HepG2 (cell line): ENCODE results near the gene ADAMTSL3. TPM values are rescaled to one million over a fixed set of nuclear protein-coding genes. Genes with fewer than 3 reads are reported as not detected.

Experiments used
- BORCS8-MEF2B ChIP-seq: sonication (generic); formaldehyde crosslinking; IDR thresholded peaks from 2 replicates; pipeline ENCODE4 v1.8.0; 2022; ENCODE audit warnings: mild to moderate bottlenecking, missing genetic modification reagents
- FOSL1 ChIP-seq: sonication (generic); formaldehyde crosslinking; IDR thresholded peaks from 2 replicates; pipeline ENCODE4 v1.9.0; 2021; ENCODE audit warnings: missing genetic modification reagents, borderline replicate concordance
- FOXA3 ChIP-seq: IDR thresholded peaks from 2 replicates; pipeline ENCODE4 v1.6.1; 2016; ENCODE audit warnings: missing genetic modification reagents, missing compliant biosample characterization
- GZF1 ChIP-seq: sonication (generic); formaldehyde crosslinking; IDR thresholded peaks from 2 replicates; pipeline ENCODE4 v1.5.1; 2020; ENCODE audit warnings: mild to moderate bottlenecking, missing genetic modification reagents
- HNF4A ChIP-seq: sonication (generic); formaldehyde crosslinking; IDR thresholded peaks from 2 replicates; pipeline ENCODE4 v1.4.0; 2020; ENCODE audit warnings: missing genetic modification reagents
- KDM1A ChIP-seq: IDR thresholded peaks from 2 replicates; pipeline ENCODE4 v1.6.1; 2016; ENCODE audit warnings: missing compliant biosample characterization
- NFE2 ChIP-seq: sonication (generic); formaldehyde crosslinking; IDR thresholded peaks from 2 replicates; pipeline ENCODE4 v1.4.0; 2020; ENCODE audit warnings: missing genetic modification reagents
- RXRB ChIP-seq: IDR thresholded peaks from 2 replicates; pipeline ENCODE4 v1.6.1; 2016; ENCODE audit warnings: borderline replicate concordance, missing genetic modification reagents, missing compliant biosample characterization
- SAP130 ChIP-seq: IDR thresholded peaks from 2 replicates; pipeline ENCODE4 v1.6.1; 2016; ENCODE audit warnings: low read depth
- SOX13 ChIP-seq, 3 experiments: fragments of 450-650 bp in 1 of 3; sonication (generic) in 1 of 3; formaldehyde crosslinking in 1 of 3; IDR thresholded peaks in 2 of 3; conservative IDR thresholded peaks in 1 of 3; 2 replicates each; pipeline versions ENCODE4 v1.5.0 to v1.6.1; 2016 to 2020; ENCODE audit warnings: antibody characterized with exemption in 1 of 3, mild to moderate bottlenecking in 1 of 3, missing compliant biosample characterization in 1 of 3, missing genetic modification reagents in 1 of 3, moderate library complexity in 1 of 3
- TRIM24 ChIP-seq: sonication (generic); formaldehyde crosslinking; IDR thresholded peaks from 2 replicates; pipeline ENCODE4 v1.8.0; 2022; ENCODE audit warnings: mild to moderate bottlenecking, missing genetic modification reagents
- ZNF484 ChIP-seq: sonication (generic); formaldehyde crosslinking; IDR thresholded peaks from 2 replicates; pipeline ENCODE4 v1.5.1; 2020; ENCODE audit warnings: mild to moderate bottlenecking, low read depth, missing genetic modification reagents, borderline replicate concordance
- ZNF644 ChIP-seq: IDR thresholded peaks from 2 replicates; pipeline ENCODE4 v1.6.1; 2016; ENCODE audit warnings: low read depth
- ZNF883 ChIP-seq: sonication (generic); formaldehyde crosslinking; IDR thresholded peaks from 2 replicates; pipeline ENCODE4 v1.5.1; 2020; ENCODE audit warnings: mild to moderate bottlenecking, missing genetic modification reagents; ENCODE audit errors: not compliant biosample characterization
- polyA plus RNA-seq, 8 experiments: library from polyadenylated mRNA; depleted of rRNA in 3 of 8; stranded (reverse) in 7 of 8; unstranded in 1 of 8; fragments of >200 nt; fragmentation: Illumina TruSeq in 4 of 8; extraction: Trizol in 4 of 8; gene quantifications; 2 replicates each; pipeline versions ENCODE4 v1.2.1 to v1.2.3, GENCODE V29; 2011 to 2016; ENCODE audit warnings: low read depth in 4 of 8, missing spikeins in 1 of 8, mixed read lengths in 1 of 8; ENCODE audit not compliant: insufficient read depth in 1 of 8
- total RNA-seq, 5 experiments: library from RNA; depleted of rRNA; stranded (reverse); fragments of >200 nt; fragmentation: Illumina TruSeq; extraction: Trizol; gene quantifications; 2 replicates each; pipeline ENCODE4 v1.2.3, GENCODE V29; 2016; ENCODE audit warnings: low read depth in 1 of 5
- TF ChIP-seq, protein P1 (sequence below): sonication (generic); formaldehyde crosslinking; conservative IDR thresholded peaks from 2 replicates; pipeline ENCODE4 v1.8.0; 2022; ENCODE audit warnings: mild to moderate bottlenecking, moderate library complexity, missing genetic modification reagents
- TF ChIP-seq, protein P2 (sequence below): IDR thresholded peaks from 2 replicates; pipeline ENCODE4 v1.4.0; 2020; ENCODE audit warnings: mild to moderate bottlenecking, missing genetic modification reagents
- TF ChIP-seq, protein P3 (sequence below): sonication (generic); formaldehyde crosslinking; IDR thresholded peaks from 2 replicates; pipeline ENCODE4 v1.8.0; 2022; ENCODE audit warnings: low read depth, missing genetic modification reagents
- TF ChIP-seq, protein P4 (sequence below): sonication (generic); formaldehyde crosslinking; IDR thresholded peaks from 2 replicates; pipeline ENCODE4 v1.4.0; 2020; ENCODE audit warnings: missing genetic modification reagents, borderline replicate concordance
- TF ChIP-seq, protein P5 (sequence below): sonication (generic); formaldehyde crosslinking; conservative IDR thresholded peaks from 2 replicates; pipeline ENCODE4 v1.8.0; 2022; ENCODE audit warnings: missing genetic modification reagents

The ADAMTSL3 gene
- total and polyA plus RNA-seq, 2 of the 13 experiments (the other 11 are each of a cell fraction or from before 2014, with no cell fraction given), result 0.04 to 0.09 TPM

DNA sequence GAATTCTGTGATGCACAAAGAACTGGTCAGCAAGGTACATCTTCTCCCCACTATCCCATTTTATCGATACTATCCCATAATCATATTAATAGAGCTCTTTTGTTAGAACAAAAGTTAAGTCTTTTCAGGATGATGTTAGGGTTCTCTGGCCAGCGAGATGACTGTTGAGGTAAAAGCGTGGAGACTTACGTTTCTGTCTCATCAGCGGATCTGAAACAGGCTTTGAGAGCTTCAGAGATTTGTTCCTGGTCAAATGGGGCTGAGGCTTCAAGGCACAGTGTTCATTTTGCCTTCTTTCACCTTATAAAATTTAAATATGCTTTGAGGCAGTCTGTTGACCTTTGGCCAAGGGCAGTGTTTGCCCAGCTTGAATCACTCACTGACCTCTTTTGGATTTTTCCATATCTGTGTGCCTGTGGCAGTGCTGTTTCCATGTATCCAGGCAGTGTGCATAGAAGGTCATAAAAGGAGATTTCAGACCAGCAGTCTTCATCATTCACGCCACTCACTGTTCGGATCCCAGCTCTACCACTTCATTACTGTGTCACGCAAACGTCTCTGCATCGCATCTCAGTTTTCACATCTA, 3.1 kb downstream of the ADAMTSL3 start (continued):
- TF ChIP-seq, protein P1, sequence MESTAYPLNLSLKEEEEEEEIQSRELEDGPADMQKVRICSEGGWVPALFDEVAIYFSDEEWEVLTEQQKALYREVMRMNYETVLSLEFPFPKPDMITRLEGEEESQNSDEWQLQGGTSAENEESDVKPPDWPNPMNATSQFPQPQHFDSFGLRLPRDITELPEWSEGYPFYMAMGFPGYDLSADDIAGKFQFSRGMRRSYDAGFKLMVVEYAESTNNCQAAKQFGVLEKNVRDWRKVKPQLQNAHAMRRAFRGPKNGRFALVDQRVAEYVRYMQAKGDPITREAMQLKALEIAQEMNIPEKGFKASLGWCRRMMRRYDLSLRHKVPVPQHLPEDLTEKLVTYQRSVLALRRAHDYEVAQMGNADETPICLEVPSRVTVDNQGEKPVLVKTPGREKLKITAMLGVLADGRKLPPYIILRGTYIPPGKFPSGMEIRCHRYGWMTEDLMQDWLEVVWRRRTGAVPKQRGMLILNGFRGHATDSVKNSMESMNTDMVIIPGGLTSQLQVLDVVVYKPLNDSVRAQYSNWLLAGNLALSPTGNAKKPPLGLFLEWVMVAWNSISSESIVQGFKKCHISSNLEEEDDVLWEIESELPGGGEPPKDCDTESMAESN (CRISPR knock-in tag), result no peak
- 0 out of 2 replicates have a peak, but pooled peaks have one; percentile 17 for TF ChIP-seq SAP130 (CRISPR knock-in tag)
- no peak for TF ChIP-seq FOSL1 (CRISPR knock-in tag)
- peak; percentile 30; the same call in 1 of the 2 replicates for TF ChIP-seq RXRB (CRISPR knock-in tag)
- TF ChIP-seq, protein P2, sequence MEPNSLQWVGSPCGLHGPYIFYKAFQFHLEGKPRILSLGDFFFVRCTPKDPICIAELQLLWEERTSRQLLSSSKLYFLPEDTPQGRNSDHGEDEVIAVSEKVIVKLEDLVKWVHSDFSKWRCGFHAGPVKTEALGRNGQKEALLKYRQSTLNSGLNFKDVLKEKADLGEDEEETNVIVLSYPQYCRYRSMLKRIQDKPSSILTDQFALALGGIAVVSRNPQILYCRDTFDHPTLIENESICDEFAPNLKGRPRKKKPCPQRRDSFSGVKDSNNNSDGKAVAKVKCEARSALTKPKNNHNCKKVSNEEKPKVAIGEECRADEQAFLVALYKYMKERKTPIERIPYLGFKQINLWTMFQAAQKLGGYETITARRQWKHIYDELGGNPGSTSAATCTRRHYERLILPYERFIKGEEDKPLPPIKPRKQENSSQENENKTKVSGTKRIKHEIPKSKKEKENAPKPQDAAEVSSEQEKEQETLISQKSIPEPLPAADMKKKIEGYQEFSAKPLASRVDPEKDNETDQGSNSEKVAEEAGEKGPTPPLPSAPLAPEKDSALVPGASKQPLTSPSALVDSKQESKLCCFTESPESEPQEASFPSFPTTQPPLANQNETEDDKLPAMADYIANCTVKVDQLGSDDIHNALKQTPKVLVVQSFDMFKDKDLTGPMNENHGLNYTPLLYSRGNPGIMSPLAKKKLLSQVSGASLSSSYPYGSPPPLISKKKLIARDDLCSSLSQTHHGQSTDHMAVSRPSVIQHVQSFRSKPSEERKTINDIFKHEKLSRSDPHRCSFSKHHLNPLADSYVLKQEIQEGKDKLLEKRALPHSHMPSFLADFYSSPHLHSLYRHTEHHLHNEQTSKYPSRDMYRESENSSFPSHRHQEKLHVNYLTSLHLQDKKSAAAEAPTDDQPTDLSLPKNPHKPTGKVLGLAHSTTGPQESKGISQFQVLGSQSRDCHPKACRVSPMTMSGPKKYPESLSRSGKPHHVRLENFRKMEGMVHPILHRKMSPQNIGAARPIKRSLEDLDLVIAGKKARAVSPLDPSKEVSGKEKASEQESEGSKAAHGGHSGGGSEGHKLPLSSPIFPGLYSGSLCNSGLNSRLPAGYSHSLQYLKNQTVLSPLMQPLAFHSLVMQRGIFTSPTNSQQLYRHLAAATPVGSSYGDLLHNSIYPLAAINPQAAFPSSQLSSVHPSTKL (CRISPR knock-in tag), result peak; percentile 58; the same call in 1 of the 2 replicates
- no peak for TF ChIP-seq TRIM24 (CRISPR knock-in tag)
- TF ChIP-seq ZNF644 (CRISPR knock-in tag), result 0 out of 2 replicates have a peak, but pooled peaks have one; percentile 28
- TF ChIP-seq, protein P3, sequence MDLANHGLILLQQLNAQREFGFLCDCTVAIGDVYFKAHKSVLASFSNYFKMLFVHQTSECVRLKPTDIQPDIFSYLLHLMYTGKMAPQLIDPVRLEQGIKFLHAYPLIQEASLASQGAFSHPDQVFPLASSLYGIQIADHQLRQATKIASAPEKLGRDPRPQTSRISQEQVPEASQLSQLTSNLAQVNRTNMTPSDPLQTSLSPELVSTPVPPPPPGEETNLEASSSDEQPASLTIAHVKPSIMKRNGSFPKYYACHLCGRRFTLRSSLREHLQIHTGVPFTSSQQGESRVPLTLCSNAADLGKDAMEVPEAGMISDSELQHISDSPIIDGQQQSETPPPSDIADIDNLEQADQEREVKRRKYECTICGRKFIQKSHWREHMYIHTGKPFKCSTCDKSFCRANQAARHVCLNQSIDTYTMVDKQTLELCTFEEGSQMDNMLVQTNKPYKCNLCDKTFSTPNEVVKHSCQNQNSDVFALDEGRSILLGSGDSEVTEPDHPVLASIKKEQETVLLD (CRISPR knock-in tag), result no peak
- TF ChIP-seq GZF1, result no peak
- TF ChIP-seq HNF4A (CRISPR knock-in tag), result peak; percentile 68
- TF ChIP-seq KDM1A (CRISPR knock-in tag), result no peak
- no peak for TF ChIP-seq ZNF883 (CRISPR knock-in tag)
- TF ChIP-seq NFE2 (CRISPR knock-in tag), result no peak
- TF ChIP-seq BORCS8-MEF2B (CRISPR knock-in tag), result no peak
- TF ChIP-seq, protein P4, sequence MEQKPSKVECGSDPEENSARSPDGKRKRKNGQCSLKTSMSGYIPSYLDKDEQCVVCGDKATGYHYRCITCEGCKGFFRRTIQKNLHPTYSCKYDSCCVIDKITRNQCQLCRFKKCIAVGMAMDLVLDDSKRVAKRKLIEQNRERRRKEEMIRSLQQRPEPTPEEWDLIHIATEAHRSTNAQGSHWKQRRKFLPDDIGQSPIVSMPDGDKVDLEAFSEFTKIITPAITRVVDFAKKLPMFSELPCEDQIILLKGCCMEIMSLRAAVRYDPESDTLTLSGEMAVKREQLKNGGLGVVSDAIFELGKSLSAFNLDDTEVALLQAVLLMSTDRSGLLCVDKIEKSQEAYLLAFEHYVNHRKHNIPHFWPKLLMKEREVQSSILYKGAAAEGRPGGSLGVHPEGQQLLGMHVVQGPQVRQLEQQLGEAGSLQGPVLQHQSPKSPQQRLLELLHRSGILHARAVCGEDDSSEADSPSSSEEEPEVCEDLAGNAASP (CRISPR knock-in tag), result 0 out of 2 replicates have a peak, but pooled peaks have one; percentile 34
- TF ChIP-seq FOXA3 (CRISPR knock-in tag), result peak; percentile 40; the same call in 1 of the 2 replicates
- TF ChIP-seq ZNF484 (CRISPR knock-in tag), result no peak
- TF ChIP-seq SOX13 (IDR thresholded peaks at IDR 0.05), result no peak
- peak in 1 of 2 experiments; percentile 27; a peak in 1 of 4 replicates for TF ChIP-seq SOX13 (CRISPR knock-in tag; conservative IDR thresholded peaks at IDR 0.05 in 1 of 2, IDR thresholded peaks at IDR 0.05 in 1 of 2)
- TF ChIP-seq, protein P5, sequence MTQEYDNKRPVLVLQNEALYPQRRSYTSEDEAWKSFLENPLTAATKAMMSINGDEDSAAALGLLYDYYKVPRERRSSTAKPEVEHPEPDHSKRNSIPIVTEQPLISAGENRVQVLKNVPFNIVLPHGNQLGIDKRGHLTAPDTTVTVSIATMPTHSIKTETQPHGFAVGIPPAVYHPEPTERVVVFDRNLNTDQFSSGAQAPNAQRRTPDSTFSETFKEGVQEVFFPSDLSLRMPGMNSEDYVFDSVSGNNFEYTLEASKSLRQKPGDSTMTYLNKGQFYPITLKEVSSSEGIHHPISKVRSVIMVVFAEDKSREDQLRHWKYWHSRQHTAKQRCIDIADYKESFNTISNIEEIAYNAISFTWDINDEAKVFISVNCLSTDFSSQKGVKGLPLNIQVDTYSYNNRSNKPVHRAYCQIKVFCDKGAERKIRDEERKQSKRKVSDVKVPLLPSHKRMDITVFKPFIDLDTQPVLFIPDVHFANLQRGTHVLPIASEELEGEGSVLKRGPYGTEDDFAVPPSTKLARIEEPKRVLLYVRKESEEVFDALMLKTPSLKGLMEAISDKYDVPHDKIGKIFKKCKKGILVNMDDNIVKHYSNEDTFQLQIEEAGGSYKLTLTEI (CRISPR knock-in tag), result no peak
